ENCODE measurements around the gene SEMA6B.

Gene SEMA6B

DNA sequence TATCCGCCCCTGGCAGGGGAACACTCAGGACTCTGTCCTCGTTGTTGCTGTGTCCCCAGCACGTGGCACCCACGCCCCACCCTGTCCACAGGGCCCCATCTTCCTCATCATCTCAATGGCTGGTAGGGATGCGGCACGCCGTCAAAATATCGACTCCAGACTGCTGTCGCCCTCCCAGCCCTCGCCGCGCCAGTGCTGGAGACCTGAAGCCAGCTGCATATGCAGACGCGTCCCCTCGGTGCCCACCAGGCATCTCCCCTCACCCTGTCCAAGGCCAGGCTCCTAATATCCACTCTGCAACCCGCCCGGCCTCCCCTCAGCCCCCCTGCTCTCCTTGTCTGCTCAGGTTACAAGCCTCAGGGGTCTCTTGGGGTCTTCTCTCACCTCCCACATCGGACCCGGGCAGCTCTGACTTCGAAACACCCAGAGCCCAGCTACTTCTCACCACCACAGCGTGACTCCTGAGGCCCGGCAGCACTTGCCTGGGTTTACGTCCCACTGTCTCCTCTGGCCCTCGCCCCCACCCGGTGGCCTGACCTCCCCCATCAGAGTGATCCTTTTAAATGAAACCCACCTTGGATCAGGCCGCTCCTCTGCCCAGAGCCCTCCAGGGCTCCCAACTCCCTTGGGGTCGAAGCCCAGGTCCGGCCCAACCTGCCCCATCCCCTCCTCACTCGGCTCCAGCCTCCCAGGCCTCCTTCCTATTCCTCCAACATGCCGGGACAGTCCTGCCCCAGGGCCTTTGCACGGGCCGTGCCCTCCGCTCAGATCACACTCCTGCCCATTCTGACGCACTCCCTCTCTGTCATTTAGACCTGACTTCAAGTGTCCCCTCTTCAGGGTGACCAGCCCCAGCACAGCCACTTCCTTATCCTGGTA is 53.7 kb downstream of the SEMA6B start:
- DNase-seq = no peak

DNA sequence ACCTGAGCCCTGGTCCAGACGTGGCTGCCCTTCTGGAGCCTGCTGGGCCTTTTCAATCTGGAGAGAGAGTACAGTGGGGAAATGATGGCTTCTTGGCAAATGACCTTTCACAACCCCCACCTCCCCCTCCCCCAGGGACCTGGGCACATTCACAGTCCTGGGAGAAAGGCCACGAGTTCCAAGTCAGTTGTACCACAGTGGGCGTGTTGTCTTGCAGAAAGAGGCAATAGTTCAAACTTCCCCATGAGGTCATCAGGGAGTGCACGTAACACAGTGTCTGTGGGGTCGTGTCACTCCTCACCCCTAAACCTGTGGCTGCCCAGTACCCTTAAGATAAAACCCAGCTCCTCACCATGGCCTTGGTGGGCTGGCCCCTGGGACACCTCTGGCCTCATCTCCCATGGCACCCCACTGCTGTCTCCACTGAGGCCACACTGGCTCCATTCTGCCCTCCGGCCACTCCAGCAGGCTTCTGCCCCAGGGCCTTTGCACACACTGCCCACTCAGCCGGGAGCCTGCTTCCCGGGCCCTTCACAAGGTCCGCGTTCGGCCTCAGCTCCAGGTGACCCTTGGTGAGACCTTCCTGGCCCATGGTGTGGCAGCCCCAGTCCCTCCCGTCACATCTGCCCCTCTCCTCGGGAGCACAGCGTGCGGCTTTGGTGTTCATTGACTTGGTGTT is 54.5 kb downstream of the SEMA6B start:
- DNase-seq = no peak

DNA sequence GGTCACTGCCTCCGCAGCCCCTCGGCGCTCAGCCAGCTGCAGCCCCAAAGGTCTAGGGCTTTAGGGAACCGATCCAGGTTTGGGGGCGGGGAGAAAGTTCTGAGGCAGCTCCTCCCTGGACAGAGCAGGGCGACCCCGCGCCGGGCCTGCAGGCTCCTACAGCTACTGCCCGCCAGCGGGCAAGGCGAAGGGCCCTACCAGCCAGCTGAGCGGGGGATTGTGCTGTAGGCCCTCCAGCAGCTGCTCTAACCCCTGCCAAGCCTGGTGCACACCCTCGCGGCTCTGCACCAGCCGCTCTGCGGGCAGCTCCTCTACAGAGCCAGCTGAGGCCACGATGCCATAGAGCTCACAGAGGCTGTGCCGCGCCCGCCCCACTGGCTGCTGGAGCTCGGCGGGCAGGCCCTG is 55.2 kb downstream of the SEMA6B start:
- no peak for DNase-seq

DNA sequence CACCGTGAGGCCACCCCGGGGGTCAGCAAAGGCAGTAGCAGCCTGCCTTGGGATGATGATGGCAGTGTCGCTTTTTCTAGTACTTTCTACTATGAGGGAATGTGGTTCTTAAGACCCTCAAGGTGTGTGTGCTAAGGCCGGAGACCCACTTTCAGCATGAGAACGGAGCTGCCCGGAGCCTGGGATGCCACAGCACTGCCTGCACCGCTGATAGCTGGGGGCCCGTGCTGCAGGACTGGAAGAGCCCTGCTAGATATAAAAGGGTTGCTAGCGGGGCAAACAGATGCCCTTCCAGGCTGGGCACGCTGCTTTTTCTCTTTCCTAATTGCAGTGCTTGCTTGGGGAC is 55.7 kb downstream of the SEMA6B start:
- no peak for DNase-seq

DNA sequence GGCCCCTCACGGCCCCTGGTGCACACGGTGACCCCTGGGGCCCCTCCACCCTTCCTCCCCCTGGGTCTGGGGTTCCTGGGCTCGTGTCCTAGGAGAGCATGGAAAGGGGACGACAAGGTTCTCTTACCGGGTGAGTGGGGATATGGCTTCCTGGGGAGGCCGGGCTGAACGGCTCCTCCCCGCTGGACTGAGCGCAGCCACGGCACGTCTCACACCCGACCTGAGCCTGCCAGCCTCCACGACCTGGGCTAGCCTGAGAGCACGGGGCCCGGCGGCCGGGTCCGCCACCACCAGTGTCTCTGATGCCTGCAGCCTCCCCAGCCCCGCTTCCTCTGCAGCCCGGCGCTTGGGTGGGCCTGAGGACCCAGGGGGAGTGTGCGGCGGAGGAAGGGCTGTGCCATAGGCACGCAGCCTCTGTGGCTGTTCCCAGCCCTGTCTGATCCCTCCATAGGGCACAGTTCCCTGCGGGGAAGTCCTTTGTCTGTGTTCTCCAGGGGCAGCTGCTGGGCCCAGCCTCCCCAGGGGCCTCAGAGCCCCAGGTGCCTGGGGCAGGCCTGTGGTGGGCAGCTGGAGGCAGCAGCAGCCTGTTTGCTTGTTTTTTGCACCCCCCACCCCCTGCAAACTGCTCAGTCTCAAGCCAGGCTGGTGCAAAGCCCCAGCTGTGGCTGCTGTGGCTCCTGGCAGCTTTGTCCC is 56.2 kb downstream of the SEMA6B start:
- no peak for DNase-seq

DNA sequence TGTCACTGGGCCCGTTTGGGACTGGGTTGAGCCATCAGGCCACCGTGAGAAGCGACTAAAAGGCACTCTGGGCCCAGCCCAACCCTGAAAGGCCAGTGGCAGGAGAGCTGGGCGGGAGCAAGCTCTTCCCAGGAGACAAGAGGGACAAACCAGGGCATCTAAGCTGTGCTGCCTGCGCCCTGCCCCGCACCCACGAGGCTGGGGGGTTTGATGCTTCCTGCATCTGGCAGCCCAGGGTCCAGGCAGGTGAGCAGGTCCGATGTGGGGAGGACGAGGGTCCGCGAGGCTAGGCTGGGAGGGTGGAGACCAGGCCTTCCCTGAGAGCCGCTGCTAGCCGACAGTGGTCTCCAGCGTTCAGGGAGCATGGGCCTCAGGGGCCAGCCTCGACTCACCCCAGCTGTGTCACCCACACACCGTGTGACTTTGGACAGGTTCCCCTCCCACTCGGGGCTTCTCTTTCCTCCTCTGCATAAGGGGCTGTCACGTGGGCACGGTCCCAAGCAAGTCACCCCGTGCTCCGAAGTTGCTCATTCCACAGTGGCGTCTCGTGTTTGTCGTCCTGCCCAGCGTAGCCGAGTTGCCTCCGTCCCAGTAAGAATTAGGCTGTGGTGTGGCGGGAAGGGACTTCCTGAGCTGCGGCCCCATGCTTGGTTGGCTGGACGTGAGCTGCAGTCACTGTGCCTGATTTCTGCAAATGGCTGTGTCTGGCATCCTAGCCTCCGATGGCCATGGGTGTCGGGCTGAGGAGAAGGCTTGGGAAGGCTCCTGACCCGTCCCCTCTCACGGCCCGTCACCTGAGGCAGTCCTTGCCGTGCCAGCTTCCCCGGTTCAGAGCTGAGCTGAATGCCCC is 57.0 kb downstream of the SEMA6B start:
- DNase-seq = no peak

DNA sequence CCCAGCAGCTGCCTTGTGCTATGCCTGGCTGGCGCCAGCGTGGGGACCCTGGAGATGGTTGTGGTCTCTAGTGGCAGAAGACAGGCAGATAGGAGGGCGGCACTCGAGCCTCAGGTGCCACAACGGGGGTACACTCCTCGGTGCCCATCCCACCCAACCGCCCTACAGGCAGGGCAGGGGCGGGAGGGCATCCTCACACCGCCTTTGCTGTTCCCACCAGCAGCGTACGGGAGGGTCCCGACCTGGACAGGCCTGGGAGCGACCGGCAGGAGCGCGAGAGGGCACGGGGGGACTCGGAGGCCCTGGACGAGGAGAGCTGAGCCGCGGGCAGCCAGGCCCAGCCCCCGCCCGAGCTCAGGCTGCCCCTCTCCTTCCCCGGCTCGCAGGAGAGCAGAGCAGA is 57.8 kb downstream of the SEMA6B start:
- DNase-seq = no peak

DNA sequence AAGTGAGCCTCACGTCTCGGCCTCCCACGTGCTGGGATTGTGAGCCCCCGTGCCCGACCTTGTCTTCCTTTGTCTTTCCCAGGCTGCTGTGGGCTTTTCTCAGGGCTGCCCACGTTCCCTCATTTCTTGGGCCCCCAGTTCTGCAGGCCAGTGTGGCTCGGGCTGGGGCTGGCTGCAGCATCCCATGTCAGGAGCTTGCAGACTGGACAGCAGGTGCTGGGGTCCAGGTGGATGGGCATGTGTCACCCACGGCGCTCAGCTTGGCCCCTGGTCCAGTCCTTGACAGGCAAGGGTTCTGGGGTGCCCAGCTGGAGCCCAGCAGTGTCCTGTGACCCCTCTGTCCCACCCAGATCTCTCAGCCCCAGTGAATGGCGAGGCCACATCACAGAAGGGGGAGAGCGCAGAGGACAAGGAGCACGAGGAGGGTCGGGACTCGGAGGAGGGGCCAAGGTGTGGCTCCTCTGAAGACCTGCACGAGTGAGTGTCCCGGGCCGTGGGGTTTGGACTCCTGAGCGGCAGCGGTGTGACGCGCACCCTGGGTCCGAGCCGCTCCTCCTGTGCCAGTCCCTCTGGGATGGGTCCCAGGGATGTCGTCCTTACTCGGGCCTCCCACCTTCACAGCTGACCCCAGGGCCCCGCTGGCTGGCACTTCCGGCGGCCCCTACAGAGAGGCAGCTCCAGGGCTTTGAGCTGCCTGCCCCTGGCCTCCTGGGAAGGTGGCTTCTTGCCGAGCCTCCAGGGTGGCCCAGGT is 58.5 kb downstream of the SEMA6B start:
- DNase-seq = no peak

DNA sequence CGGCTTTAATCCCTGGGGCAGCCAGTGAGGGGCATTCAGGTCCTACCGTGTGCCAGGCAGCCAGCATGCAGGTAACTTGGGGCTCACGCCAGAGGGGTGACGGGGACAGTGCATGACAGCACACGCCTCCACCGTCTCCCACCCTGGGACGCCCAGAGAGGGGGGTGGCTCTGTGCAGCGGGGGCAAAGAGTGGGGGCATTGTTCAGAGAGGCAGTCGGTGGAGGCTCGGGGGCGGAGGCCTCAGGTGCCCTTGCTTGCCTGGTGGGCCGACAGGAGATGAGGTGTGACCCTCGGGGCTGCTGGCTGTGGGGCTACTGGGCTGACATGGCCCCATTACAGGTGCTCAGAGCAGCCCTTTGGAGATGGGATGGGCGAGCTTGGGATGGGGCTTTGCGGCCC is 59.6 kb downstream of the SEMA6B start:
- no peak for DNase-seq

DNA sequence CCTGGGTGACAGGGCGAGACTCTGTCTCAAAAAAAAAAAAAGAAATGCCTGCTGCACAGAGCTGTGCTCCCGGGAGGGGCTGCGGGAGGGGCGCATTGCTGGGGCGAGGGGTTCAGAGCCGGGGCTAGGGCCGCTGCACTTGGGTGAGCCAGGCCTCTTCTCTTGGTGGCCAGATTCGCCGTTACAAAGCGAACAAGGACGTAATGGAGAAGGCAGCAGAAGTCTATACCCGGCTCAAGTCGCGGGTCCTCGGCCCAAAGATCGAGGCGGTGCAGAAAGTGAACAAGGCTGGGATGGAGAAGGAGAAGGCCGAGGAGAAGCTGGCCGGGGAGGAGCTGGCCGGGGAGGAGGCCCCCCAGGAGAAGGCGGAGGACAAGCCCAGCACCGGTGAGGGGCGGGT is 60.2 kb downstream of the SEMA6B start:
- no peak for DNase-seq

DNA sequence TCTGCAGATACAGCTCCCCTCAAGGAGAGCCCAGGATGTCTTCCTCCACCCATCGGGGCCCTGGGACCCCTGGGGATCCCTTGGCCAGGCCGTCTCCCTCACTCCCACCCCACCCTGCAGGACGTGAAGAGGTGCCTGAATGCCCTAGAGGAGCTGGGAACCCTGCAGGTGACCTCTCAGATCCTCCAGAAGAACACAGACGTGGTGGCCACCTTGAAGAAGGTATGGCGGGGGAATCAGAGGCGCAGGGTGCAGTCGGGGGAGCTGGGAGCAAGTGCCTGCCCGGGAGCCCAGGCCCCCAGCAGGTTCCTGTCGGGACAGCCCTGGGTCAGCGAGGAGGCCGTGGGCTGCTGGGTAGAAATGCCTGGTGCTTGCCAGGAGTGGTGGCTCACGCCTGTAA is 60.8 kb downstream of the SEMA6B start:
- DNase-seq = no peak

DNA sequence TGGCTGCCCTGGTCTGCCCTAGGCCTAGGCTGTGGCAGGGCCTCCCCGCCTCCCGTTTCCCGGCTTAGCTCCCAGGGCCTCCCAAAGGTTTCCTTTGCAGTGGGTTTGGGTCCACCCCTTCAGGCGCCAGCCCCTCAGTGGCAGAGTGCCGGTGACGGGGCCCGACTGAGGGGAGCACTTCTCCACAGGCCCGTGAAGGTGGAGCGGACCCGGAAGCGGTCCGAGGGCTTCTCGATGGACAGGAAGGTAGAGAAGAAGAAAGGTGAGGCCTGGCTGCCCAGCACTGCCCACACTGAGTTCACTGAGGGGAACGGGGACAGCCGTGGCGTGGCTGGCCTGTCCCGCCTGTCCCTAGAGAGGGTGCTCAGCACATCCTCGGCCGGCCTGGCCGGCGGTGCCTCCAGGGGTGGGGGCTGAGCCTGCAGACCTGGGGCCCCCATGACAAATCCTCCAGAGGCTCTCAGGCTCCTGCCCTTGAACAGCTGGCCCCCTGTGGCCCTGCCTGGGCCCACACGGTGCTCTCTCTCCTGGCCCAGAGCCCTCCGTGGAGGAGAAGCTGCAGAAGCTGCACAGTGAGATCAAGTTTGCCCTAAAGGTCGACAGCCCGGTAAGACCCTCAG is 61.6 kb downstream of the SEMA6B start:
- DNase-seq = no peak

DNA sequence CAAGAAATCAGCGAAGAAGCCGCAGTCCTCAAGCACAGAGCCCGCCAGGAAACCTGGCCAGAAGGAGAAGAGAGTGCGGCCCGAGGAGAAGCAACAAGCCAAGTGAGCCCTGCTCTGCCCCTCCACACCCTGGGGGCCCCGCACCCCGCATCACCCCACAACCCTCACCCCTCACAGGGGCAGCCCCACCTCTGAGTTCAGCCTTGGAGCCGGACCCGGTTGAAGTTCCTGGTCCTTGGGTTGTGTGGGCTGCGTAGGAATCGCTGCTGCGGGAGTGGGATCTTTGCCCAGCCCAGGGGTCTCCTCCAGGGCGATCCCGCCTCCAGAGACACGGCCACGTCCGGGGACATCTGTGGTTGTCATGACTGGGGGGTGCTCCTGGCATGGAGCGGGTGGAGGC is 63.2 kb downstream of the SEMA6B start:
- no peak for DNase-seq

DNA sequence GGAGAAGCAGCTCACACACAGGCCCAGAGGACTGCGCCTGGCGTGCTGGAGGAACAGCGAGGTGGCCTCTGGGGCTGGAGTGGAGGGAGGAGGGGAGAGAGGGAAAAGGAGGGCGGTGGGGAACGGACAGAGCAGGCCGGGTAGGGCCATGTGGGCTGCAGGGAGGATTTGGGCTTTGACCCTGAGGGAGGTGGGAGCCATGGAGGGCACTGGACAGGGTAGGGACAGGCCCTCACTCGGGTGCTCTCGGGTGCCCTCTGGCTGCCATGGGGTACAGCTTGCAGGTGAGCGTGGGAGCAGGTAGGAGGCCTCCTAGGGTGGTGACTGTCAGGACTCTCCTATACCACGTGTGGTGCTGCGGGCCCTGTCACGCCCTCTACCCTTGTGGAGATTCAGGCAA is 64.0 kb downstream of the SEMA6B start:
- DNase-seq = no peak

DNA sequence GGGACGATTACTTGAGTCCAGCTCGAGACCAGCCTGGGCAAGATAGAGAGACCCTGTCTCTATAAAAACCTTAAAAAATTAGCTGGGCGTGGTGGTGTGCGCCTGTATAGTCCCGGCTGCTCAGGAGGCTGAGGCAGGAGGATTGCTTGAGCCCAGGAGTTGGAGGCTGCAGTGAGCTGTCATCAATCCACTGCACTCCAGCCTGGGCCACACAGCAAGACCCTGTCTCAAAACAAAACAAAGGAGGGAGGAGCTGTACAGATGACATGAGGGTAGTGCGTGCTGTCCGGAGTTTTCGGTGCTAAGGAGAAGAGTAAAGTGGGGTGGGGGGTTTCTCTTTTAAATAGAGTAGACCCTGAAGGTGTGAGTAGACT is 64.8 kb downstream of the SEMA6B start:
- no peak for DNase-seq

DNA sequence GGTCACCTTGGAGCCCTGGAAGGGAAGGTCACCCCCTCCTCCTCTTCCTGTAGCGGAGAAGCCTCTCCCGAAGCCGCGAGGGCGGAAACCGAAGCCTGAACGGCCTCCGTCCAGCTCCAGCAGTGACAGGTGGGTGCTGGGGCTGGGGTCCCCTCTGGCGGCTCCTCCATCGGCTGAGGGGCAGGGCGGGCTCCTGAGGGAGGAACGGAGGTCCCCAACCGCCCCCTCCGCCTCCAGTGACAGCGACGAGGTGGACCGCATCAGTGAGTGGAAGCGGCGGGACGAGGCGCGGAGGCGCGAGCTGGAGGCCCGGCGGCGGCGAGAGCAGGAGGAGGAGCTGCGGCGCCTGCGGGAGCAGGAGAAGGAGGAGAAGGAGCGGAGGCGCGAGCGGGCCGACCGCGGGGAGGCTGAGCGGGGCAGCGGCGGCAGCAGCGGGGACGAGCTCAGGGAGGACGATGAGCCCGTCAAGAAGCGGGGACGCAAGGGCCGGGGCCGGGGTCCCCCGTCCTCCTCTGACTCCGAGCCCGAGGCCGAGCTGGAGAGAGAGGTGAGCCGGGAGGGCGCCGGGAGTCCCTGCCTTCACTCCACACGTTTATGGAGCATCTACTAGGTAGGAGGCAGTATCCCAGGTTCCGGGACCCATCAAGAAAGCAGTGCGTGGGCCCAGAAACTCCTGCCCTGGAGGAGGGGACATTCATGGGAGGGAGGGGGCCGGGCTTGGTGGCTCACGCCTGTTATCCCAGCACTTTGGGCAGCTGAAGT is 65.4 kb downstream of the SEMA6B start:
- no peak for DNase-seq

DNA sequence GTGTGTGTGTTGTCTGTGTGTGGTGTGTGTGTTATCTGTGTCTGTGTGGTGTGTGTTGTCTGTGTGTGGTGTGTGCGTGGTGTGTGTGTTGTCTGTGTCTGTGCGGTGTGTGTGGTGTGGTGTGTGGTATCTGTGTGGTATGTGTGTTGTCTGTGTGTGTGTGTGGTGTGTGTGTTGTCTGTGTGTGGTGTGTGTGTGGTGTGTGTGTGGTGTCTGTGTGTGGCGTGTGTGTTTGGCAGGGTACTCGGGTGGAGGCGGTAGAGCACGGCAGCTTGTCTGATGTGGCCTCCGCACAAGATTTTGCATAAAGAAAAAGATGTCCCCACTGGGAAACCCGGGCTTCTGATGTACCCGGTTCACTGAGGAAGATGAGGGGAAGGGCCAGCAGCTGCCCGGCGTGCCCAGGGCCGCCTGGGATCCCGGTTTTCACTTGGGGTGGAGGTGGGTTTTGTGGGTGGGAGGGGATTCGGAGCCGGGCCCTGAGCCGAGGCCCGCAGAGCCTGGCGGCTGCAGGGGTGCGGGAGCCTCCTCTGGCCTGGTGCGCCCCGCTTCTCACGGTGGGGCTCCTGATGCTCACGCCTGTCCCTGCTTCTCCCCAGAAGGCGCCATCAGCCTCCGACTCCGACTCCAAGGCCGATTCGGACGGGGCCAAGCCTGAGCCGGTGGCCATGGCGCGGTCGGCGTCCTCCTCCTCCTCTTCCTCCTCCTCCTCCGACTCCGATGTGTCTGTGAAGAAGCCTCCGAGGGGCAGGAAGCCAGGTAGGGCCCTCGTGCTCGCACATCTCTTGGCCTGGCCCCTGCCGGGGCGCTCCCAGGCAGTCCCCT is 66.2 kb downstream of the SEMA6B start:
- no peak for DNase-seq
